ENCODE results near the gene CENPT.

Gene CENPT, protein sequence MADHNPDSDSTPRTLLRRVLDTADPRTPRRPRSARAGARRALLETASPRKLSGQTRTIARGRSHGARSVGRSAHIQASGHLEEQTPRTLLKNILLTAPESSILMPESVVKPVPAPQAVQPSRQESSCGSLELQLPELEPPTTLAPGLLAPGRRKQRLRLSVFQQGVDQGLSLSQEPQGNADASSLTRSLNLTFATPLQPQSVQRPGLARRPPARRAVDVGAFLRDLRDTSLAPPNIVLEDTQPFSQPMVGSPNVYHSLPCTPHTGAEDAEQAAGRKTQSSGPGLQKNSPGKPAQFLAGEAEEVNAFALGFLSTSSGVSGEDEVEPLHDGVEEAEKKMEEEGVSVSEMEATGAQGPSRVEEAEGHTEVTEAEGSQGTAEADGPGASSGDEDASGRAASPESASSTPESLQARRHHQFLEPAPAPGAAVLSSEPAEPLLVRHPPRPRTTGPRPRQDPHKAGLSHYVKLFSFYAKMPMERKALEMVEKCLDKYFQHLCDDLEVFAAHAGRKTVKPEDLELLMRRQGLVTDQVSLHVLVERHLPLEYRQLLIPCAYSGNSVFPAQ

DNA sequence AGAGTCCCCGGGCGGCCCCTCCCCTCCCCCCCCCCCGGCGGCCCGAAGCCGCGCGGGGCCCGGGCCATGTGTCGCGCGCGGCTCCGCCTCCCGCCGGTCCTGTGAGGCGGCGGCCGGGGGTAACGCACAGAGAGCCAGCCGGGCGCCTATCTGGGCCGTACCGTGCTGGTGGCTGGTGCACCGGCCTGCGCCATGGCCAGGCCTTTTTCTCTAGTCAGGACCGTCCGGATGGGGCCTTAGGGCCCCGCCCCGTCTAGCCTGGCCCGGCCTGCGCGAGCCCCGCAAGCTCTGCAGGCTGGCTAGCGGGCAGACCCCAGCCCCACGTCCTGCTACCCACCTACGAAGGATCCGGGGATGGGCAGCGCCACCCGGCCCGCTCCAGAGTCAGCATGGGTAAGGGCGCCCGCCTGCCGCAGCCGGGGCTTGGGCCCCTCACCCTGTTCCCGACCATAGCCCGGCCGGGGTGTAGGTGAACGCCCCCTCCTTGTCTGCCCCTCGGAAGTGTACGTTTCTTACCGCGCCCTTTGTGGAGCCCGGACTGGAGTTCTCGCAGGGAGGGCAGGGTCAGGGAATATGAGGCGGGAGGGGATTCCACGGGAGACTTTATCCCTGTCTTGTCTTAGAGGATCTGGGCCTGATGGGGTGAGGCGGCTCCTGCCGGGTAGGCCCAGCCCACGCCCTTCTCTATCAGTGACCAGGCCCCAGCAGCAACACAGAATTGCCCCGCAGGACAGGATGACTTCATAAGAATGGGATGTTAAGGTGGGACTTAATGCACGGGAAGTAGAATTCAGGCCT, at the start of gene CENPT:
CENPT (minus strand) TSS at position 630 of the 798 bp plus-strand sequence. CDS start 13,834 bp downstream, outside the sequence.
- DNase-seq (ENCODE audit: insufficient read length, low spot score) (peak; percentile 62), FAIRE-seq (no peak)

DNA sequence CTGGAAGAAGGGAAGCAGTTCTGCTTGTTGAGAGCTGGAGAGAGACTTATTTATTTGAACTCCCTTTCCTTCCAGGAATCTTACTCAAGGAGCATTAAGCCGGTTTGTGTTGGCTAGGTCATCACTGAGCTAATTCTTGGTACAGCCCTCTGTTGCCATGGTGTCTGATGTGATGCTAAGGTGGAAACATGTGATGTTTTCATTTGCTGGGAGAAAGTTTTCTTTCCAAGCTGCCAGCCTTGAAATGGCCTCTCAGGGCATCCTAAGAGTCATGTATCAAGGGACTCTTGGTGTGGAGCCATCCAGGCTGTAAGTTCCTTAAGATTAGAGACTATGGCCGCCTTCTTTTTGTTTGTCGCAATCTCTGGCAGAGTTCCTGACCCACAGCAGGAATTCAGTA, 49.7 kb upstream of the CENPT start:
- DNase-seq (ENCODE audit: insufficient read length, low spot score) (no peak), FAIRE-seq (no peak)

DNA sequence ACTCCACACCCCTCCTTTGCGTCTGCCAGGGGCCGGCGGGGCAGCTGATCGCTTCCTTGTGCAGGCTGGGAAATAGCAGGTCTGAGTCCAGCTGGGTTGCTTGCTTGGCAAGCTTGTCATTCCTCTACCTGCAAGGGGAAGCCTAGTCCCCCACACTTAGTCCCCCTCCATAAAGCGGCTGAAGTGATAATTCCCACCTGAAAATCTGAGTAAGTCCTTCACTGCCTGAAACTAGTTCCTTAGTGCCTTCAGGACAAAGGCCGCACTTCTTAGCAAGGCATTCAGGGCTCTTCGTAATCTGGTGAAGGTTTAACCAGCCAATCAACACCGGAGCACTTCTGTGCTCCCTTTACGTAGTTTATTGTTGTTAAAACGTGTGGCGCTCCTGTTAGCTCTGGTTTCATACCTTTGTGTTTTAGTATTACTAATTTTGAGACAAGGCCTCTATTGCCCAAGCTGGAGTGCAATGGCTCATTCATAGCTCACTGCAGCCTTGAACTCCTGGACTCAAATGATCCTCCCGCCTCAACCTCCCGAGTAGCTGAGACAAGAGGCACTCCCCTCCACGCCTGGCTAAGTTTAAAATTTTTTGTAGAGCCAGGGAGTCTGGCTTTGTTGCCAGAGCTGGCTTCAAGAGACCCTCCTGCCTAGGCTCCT, 46.4 kb upstream of the CENPT start:
- FAIRE-seq (no peak), DNase-seq (ENCODE audit: insufficient read length, low spot score) (no peak)

DNA sequence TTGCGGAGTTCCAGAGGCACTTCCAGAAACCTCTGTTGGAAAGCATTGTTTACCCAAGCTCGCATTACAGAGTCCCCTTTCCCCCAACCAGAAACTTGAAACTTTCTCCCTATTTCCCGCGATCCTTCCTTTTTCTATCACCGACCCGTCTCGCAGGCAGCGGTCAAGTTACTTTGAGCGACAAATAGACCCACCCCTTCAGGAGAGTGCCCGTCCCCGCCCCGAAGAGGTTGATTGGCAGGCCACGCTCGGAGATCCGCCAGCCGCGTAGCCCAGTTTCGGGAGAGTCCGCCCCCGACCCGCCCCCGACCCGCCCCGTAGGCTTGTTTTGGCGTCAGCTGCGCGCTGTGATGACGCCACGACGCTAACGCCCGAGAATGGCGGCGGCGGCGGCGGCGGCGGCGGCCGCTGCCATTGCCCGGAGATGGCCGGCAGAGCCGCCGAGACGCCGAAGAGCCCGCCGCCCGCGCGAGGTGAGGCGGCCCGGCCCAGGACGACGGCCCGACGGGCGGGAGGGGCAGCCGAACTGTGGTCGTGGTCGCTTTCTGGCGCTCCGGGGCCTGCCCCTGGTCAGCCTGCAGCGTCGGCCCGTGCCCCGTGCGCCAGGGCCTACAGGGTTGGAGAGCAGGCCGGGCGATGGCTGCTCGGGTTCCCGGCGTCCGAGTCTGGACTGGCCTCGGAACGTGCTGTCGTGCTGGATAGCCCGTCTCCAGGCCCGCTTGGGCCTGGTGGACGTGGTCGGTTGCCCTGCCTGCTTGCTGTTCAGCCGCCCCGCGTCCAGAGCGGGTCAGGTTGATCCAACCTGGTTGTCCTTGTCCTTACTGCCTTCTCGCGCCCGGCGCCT, 45.6 kb upstream of the CENPT start, which contains the start of gene PSKH1:
PSKH1 (plus strand) TSS at position 356 of the 844 bp plus-strand sequence. CDS start 15,496 bp downstream, outside the sequence.
- DNase-seq (ENCODE audit: insufficient read length, low spot score): peak; percentile 99
- FAIRE-seq: no peak

DNA sequence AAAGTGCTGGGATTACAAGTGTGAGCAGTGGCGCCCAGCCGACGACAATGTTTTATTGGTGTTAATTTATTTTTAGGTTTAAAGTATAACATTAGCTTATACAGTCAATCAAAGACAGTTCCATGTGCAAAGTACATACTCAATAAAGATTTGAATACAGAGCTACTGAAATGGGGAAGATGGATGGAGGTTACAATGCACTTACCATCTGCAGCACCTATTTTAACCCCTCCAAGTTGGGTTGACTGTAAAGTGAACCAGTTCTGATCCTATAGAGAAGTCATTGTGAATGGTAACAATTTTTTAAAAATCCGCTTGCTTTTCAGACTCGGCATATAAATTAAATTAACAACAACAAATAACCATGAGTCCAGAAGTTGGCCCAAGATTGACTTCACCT, 44.9 kb upstream of the CENPT start:
- FAIRE-seq (no peak), DNase-seq (ENCODE audit: insufficient read length, low spot score) (no peak)

DNA sequence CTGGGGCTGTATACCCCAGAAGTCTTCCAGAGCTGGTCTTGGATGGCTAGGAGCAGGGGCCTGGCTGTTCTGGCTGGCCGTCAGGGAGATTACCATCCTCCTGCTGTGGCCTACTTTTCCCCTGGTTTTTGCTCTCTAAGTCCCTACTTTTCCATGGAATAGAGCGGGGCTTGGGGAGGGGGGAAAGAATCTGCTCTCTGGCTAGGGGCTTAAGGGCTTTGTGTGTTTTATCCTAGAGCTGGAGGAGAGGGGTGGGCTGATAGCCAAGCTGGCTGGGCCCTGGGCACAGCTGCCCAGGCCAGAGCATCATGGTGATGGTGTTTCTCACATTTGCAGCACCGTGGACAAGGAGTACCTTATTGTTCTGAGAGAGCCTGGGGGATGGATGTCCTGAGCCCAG, 40.8 kb upstream of the CENPT start:
- no peak for FAIRE-seq
- no peak for DNase-seq (ENCODE audit: insufficient read length, low spot score)

DNA sequence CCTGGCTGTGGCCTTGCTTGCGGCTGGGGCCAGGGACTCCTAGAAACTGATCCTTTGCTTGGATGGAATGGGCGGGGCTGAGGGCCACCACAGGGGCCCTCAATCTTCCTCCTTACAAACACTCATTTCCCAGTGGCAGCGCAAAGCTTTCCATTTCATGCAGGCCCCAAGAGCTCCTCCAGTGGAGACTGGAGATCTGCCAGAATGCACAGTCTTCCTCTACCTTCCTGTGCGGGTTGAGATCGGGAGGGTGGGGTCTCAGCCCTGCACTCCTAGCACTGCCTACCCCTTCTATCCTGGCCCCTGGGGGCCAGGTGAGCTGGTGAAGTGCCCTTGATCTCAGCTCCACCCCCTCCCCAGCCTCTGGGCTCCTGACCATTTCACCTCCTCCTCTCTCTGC, 38.9 kb upstream of the CENPT start:
- FAIRE-seq: no peak
- no peak for DNase-seq (ENCODE audit: insufficient read length, low spot score)

DNA sequence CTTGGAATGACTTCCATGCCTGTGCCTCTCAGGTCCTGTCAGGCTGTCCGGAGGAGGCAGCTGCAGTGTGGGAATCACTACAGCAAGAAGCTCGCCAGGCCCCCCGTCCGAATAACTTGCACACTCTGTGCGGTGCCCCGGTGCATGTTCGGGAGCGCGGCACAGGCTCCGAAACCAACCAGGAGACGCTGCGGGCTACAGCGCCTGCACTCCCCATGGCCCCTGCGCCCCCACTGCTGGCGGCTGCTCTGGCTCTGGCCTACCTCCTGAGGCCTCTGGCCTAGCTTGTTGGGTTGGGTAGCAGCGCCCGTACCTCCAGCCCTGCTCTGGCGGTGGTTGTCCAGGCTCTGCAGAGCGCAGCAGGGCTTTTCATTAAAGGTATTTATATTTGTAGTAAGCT, 38.5 kb upstream of the CENPT start:
- no peak for DNase-seq (ENCODE audit: insufficient read length, low spot score)
- no peak for FAIRE-seq

DNA sequence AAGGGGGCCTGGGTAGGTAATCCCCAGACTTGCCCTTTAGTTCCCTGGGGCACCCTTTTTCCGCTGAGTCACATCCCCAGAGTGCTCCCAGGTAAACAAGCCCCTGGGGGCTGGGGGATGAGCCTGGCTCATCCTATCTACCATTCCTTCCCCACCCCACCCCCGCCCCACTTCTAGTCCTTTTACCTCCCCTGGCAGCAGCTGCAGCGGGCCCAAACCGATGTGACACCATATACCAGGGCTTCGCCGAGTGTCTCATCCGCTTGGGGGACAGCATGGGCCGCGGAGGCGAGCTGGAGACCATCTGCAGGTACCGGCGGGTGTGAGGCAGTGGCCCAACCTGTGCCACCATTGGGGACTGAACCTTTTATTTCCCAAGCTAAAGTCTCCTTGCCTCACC, 38.1 kb upstream of the CENPT start:
- DNase-seq (ENCODE audit: insufficient read length, low spot score) (no peak), FAIRE-seq (no peak)

DNA sequence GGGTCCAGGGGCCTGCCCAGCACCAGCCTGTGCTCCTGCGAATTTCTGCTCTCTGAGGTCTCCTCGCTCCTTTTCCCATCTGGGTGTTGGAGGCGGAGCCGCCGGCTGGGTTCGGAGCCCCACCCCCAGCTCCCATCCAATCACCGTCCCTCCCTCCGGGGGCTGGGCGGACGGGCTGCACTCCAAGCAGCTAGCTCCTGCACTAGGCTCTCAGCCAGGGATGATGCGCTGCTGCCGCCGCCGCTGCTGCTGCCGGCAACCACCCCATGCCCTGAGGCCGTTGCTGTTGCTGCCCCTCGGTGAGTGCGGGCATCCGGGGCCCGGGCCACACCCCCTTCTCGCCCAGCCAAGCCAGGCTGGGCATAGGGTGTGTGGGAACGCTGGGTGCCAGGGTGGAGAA, 37.2 kb upstream of the CENPT start, which contains the start of gene NRN1L:
NRN1L (plus strand) TSS at position 202 of the 400 bp plus-strand sequence; CDS start at position 221, 19 bp downstream.
- peak; percentile 92 for FAIRE-seq
- peak; percentile 61 for DNase-seq (ENCODE audit: insufficient read length, low spot score)

DNA sequence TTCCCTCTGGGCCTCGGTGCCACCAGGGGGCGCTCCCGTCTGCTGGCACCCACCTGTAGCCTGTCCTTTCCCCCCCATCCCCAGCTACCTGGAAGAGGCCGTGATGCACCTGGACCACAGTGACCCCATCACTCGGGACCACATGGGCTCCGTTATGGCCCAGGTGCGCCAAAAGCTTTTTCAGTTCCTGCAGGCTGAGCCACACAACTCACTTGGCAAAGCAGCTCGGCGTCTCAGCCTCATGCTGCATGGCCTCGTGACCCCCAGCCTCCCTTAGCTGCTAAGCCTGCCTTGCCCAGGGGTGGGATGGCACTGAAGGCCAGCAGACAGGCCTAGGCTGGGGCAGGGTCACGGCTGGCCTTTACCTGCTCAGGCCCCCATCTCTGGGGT, 36.4 kb upstream of the CENPT start:
- DNase-seq (ENCODE audit: insufficient read length, low spot score) (no peak), FAIRE-seq (peak; percentile 76)

DNA sequence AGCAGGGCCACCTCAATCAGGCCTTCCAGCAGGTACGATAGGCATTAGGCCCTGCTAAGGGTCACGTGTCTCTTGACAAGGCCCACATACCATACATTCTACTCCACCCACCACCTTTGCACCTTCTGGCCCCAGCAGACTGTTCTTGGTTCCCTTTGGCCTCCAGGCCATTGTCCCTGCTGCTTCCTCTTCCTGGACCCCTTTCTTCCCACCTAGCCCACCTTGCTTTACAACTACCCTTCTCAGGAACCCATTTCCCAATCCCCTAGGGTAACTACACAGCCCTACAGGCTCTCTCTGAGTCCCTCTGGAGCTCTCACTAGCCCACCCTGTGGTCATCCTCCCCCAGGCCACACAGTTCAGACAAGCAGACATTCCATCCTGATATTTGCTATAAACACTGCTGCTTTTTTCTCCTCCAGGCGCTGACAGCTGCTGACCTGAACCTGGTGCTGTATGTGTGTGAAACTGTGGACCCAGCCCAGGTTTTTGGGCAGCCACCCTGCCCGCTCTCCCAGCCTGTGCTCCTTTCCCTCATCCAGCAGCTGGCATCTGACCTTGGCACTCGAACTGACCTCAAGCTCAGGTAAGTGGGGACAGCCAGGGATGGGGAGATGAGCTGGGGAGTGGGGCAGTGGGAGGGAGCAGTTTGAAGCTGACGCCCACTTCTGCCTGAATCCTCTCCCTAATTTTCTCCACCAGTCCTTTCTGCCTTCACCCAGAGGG, 35.8 kb upstream of the CENPT start:
- DNase-seq (ENCODE audit: insufficient read length, low spot score) (peak; percentile 71), FAIRE-seq (no peak)

DNA sequence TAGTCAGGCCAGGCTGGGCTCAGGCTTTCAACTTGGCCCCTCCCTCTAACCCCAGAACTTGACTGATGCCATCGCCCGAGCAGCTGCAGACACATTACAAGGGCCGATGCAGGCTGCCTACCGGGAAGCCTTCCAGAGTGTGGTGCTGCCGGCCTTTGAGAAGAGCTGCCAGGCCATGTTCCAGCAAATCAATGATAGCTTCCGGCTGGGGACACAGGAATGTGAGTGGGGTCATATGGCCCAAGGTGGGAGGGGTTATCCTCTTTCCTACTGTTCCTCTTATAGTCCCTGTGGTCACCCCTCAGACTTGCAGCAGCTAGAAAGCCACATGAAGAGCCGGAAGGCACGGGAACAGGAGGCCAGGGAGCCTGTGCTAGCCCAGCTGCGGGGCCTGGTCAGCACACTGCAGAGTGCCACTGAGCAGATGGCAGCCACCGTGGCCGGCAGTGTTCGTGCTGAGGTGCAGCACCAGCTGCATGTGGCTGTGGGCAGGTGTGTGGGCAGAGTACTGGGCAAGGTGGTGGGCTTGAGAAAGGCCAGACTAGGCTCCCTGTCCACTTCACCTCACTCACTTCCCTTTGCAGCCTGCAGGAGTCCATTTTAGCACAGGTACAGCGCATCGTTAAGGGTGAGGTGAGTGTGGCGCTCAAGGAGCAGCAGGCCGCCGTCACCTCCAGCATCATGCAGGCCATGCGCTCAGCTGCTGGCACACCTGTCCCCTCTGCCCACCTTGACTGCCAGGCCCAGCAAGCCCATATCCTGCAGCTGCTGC, 35.1 kb upstream of the CENPT start:
- no peak for DNase-seq (ENCODE audit: insufficient read length, low spot score)
- peak; percentile 20 for FAIRE-seq

DNA sequence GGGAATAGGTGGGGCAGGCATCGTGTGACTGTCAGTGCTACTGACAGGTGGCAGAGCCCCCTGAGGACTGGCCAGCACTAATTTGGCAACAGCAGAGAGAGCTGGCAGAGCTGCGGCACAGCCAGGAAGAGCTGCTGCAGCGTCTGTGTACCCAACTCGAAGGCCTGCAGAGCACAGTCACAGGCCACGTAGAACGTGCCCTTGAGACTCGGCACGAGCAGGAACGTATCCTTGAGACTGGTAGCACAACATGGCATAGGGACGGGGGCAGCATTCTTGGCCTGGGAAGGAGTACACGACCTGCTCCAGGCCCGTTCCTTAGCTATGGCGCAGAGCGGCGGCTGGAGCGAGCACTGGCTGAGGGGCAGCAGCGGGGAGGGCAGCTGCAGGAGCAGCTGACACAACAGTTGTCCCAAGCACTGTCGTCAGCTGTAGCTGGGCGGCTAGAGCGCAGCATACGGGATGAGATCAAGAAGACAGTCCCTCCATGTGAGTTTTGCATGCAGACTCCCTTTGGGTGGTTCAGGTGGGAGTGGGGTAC, 34.2 kb upstream of the CENPT start:
- FAIRE-seq (no peak), DNase-seq (ENCODE audit: insufficient read length, low spot score) (no peak)

DNA sequence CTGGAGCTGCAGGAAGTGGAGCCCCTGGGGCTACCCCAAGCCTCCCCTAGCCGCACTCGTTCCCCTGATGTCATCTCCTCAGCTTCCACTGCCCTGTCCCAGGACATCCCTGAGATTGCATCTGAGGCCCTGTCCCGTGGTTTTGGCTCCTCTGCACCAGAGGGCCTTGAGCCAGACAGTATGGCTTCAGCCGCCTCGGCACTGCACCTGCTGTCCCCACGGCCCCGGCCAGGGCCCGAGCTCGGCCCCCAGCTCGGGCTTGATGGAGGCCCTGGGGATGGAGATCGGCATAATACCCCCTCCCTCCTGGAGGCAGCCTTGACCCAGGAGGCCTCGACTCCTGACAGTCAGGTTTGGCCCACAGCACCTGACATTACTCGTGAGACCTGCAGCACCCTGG, 33.1 kb upstream of the CENPT start:
- FAIRE-seq: no peak
- DNase-seq (ENCODE audit: insufficient read length, low spot score): no peak

DNA sequence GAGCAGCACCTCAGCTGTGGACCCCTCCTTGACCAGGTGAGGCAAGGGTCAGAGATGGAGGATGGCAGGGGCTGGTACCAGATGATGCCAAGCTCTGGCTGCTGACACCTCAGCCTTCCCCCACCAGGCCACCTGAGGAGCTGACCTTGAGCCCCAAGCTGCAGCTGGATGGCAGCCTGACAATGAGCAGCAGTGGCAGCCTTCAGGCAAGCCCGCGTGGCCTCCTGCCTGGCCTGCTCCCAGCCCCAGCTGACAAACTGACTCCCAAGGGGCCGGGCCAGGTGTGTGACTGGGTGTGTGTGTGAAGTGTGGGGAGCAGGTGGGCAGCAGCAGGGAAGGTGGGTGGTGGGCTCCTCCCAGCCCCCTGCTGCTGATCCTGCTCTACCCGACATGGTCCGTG, 32.4 kb upstream of the CENPT start:
- DNase-seq (ENCODE audit: insufficient read length, low spot score) (no peak), FAIRE-seq (no peak)

DNA sequence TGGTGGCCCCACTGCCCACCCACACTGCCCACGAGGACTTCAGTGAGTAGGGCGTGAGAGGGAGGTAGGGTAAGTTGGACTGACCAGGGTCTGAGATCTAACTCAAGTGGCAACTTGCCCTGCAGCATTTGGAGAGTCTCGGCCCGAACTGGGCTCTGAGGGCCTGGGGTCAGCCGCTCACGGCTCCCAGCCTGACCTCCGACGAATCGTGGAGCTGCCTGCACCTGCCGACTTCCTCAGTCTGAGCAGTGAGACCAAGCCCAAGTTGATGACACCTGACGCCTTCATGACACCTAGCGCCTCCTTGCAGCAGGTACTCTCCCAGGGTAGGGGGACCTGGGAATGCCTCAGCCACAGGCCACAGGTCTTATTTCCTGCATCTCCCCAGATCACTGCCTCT, 32.0 kb upstream of the CENPT start:
- FAIRE-seq (no peak), DNase-seq (ENCODE audit: insufficient read length, low spot score) (no peak)

DNA sequence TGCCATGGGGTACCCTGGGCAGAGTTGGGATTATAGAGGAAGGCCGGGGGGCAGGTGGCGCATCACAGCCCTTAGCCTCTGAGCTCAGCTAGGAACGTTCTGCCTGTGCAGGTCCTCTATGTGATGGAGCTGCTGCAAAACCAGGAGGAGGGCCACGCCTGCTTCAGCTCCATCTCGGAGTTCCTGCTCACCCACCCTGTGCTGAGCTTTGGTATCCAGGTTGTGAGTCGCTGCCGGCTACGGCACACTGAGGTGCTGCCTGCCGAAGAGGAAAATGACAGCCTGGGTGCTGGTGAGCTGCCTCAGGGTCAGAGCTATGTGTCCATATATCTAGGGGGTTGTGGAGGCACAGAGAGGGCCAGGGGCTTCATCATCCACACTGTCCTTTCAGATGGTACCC, 31.4 kb upstream of the CENPT start:
- no peak for DNase-seq (ENCODE audit: insufficient read length, low spot score)
- no peak for FAIRE-seq
